ENCODE results near the gene VEGFA.

Gene VEGFA

GRCh38 chr6:43793875-43794242 lies 23.8 kb downstream of the VEGFA start:
- no peak overlapping the region for H3K4me3 ChIP-seq (ENCODE audit: low read depth, low read length)
- no peak for DNase-seq (ENCODE audit: low read depth)
- TF ChIP-seq, protein P1, sequence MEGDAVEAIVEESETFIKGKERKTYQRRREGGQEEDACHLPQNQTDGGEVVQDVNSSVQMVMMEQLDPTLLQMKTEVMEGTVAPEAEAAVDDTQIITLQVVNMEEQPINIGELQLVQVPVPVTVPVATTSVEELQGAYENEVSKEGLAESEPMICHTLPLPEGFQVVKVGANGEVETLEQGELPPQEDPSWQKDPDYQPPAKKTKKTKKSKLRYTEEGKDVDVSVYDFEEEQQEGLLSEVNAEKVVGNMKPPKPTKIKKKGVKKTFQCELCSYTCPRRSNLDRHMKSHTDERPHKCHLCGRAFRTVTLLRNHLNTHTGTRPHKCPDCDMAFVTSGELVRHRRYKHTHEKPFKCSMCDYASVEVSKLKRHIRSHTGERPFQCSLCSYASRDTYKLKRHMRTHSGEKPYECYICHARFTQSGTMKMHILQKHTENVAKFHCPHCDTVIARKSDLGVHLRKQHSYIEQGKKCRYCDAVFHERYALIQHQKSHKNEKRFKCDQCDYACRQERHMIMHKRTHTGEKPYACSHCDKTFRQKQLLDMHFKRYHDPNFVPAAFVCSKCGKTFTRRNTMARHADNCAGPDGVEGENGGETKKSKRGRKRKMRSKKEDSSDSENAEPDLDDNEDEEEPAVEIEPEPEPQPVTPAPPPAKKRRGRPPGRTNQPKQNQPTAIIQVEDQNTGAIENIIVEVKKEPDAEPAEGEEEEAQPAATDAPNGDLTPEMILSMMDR (IDR thresholded peaks at IDR 0.05; ENCODE audit: low read depth, low read length, missing control alignments) = no peak

DNA sequence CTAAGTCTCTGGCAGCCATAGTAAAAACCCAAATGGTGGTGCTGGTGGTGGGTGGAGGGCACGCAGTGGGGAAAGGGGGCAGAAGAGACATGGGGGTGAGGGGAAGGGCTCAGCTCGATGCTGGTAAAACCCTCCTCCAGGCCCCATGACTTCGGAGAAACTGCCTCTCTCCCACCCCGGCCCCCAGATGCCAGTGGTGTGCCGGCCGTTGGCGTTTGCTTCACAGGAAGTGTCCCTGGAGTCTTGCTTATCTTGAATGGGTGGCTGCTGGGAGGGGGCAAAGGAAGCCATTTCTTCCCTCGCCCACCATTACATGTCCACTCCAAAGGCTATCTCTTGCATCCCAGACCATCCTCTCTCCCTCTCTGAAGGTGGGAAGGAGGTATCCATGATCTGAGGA lies 25.4 kb downstream of the VEGFA start:
- DNase-seq (ENCODE audit: low read depth) = no peak
- TF ChIP-seq, protein P1 (IDR thresholded peaks at IDR 0.05; ENCODE audit: low read depth, low read length, missing control alignments) = no peak
- no peak overlapping the region for H3K4me3 ChIP-seq (ENCODE audit: low read depth, low read length)

GRCh38 chr6:43796168-43796567 lies 26.2 kb downstream of the VEGFA start:
- no peak overlapping the region for H3K4me3 ChIP-seq (ENCODE audit: low read depth, low read length)
- TF ChIP-seq, protein P1 (IDR thresholded peaks at IDR 0.05; ENCODE audit: low read depth, low read length, missing control alignments) = no peak
- no peak for DNase-seq (ENCODE audit: low read depth)

DNA sequence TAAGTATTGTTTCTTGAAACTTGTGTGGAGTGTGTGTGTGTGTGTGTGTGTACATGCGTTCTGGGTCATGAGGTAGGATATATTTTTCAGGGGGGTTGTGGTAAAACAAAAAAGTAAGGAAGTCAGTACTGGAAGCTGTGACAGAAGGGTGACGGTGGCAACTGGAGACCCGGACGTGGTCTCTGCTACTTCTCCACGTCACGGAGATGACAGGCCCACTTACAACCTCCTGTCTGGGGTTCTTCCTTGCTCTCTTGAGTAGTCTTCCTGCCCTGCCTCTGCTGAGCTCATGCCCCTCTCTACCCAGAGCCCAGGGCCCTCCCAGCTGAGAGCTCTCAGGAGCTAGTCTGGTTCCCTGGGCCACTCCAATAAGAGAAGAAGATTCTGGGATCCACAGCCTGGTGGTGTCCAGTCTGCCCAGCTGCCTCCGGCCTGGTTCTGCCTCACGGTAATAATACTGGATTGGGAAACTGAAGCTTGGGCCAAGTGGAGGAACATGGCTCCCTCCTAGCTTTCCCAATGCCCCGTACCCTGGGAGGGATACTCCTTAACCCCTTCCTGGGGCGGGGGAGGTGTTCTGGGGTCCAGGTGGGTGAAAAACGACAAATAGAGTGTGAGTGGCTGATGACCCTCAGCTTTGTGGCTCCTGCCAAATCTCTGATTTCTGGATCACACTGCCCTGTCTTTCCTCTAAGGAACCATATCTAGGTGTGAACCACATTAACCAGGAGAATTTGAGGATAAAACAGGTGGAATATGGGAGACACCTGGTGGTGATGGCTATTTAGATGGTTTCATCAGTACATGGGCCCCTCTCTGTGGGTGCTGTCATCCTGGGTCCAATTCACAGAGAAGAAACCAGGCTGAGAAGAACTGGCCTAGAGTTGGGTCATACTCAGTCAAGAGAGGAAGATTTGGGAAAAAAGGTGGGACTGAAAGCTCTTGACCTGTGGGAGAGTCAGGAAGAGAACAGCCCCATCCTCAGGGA lies 27.2 kb downstream of the VEGFA start:
- H3K4me3 ChIP-seq (ENCODE audit: low read depth, low read length) = no peak overlapping the region
- TF ChIP-seq, protein P1 (IDR thresholded peaks at IDR 0.05; ENCODE audit: low read depth, low read length, missing control alignments) = no peak
- DNase-seq (ENCODE audit: low read depth) = no peak

DNA sequence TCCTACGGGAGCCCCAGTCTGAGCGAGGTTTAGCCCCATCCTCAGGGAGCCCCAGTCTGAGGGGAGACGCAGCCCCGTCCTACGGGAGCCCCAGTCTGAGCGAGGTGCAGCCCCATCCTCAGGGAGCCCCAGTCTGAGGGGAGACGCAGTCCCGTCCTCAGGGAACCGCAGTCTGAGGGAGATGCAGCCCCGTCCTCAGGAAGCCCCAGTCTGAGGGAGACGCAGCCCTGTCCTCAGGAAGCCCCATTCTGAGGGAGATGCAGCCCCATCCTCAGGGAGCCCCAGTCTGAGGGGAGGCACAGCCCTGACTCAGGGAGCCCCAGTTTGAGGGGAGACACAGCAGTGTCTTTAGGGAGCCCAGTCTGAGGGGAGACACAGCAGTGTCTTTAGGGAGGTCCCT lies 27.9 kb downstream of the VEGFA start:
- TF ChIP-seq, protein P1 (IDR thresholded peaks at IDR 0.05; ENCODE audit: low read depth, low read length, missing control alignments) = no peak
- no peak overlapping the region for H3K4me3 ChIP-seq (ENCODE audit: low read depth, low read length)
- DNase-seq (ENCODE audit: low read depth) = no peak

DNA sequence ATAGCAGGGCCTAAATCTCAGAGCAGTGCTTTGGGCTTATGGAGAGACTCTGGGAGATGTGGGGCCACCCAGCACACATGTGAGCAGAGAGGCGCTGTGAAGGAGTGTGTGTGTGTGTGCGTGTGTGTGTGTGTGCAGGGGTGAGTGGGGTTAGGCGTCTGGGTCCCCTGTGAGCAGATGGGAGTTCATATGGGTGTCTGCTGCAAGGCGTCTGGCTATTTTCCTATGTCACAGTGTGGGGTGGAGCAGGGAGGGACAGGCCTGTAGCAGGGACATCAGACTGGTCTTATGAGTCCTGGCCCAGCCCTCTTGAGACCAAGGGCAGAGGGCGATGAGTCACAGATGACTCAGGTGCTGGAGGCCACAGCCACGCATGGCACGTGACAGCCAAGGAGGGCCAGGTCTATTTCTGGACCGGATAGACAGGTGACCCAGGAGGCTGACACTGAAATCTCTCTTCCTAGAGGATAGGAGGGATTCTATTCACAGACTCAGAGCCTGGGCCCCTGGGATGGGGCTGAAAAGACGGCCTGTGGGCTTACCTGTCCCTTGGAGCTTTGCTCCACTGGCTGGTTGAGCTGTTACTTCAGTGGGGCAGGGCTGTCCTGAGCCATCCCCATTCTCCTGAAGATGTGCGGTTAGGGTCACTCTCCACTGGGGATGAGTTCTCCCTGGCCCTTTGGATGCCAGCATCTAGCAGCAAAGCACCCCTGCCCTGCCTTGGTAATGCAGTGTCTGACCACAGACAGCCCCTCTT lies 28.9 kb downstream of the VEGFA start:
- TF ChIP-seq, protein P1 (IDR thresholded peaks at IDR 0.05; ENCODE audit: low read depth, low read length, missing control alignments) = no peak
- no peak for DNase-seq (ENCODE audit: low read depth)
- H3K4me3 ChIP-seq (ENCODE audit: low read depth, low read length) = no peak overlapping the region

Measured in GM12864 (cell line).